K562 (cell line): Measurements from ENCODE around the gene ANKRD13D. TPM values are rescaled to one million over a fixed set of nuclear protein-coding genes. Genes with fewer than 3 reads are reported as not detected.
A peak's percentile ranks its signal among the peaks of the same experiment; 100 is the strongest.

Experiments used
- BCL6 ChIP-seq: fragments of 250-450 bp; sonication (Bioruptor Pico); IDR thresholded peaks from 2 replicates; pipeline ENCODE4 v1.4.0; 2020
- CBFA2T2 ChIP-seq: fragments of 450-650 bp; conservative IDR thresholded peaks from 2 replicates; pipeline ENCODE4 v1.6.1; 2017; ENCODE audit warnings: mild to moderate bottlenecking
- CCNT2 ChIP-seq: IDR thresholded peaks from 2 replicates; pipeline ENCODE4 v1.6.1; 2011; ENCODE audit warnings: borderline replicate concordance, low read depth, mild to moderate bottlenecking, moderate library complexity, mixed read lengths, low read length; ENCODE audit not compliant: insufficient read length; ENCODE audit errors: extremely low read depth
- ELF4 ChIP-seq: fragments of 450-650 bp; formaldehyde crosslinking; IDR thresholded peaks from 2 replicates; pipeline ENCODE4 v1.4.0; 2022; ENCODE audit warnings: missing genetic modification characterization
- ETS2 ChIP-seq: IDR thresholded peaks from 2 replicates; pipeline ENCODE4 v1.6.1; 2016; ENCODE audit warnings: borderline replicate concordance, missing genetic modification characterization, mild to moderate bottlenecking, moderate library complexity, missing compliant biosample characterization; ENCODE audit not compliant: poor library complexity, severe bottlenecking
- GATA2 ChIP-seq: sonication (generic); formaldehyde crosslinking; IDR thresholded peaks from 2 replicates; pipeline ENCODE4 v1.4.0; 2020; ENCODE audit warnings: mild to moderate bottlenecking, missing genetic modification reagents
- HINFP ChIP-seq: fragments of 450-650 bp; conservative IDR thresholded peaks from 2 replicates; pipeline ENCODE4 v1.6.1; 2016; ENCODE audit warnings: missing genetic modification characterization, low read depth, mild to moderate bottlenecking, control low read depth, missing compliant biosample characterization
- KHSRP ChIP-seq: fragments of 450-650 bp; IDR thresholded peaks from 2 replicates; pipeline ENCODE4 v1.6.1; 2017
- MYC ChIP-seq, 2 experiments: fragments of 250-450 bp in 1 of 2; sonication (Bioruptor Pico) in 1 of 2; IDR thresholded peaks; 2 replicates each; pipeline versions ENCODE4 v1.5.1 to v1.6.1; 2012 to 2021; ENCODE audit warnings: low read depth in 2 of 2, borderline replicate concordance in 1 of 2, improper control_type of control experiment in 1 of 2, low read length in 1 of 2, mild to moderate bottlenecking in 1 of 2, moderate library complexity in 1 of 2
- MYNN ChIP-seq, 2 experiments: sonication (generic); formaldehyde crosslinking in 1 of 2; IDR thresholded peaks; 2 replicates each; pipeline versions ENCODE4 v1.5.0 to v1.6.1; 2016 to 2020; ENCODE audit warnings: antibody characterized with exemption in 1 of 2, missing genetic modification reagents in 1 of 2
- PYGO2 ChIP-seq: fragments of 450-650 bp; IDR thresholded peaks from 2 replicates; pipeline ENCODE4 v1.6.1; 2016; ENCODE audit warnings: mild to moderate bottlenecking, missing genetic modification characterization, moderate library complexity, missing compliant biosample characterization
- RBM34 ChIP-seq: fragments of 200-400 bp; formaldehyde crosslinking; IDR thresholded peaks from 2 replicates; pipeline ENCODE4 v1.6.1; 2018; ENCODE audit warnings: low read length, borderline replicate concordance; ENCODE audit not compliant: insufficient read depth
- STAT5A ChIP-seq: IDR thresholded peaks from 2 replicates; pipeline ENCODE4 v1.6.1; 2012; ENCODE audit warnings: low read length, inconsistent platforms, borderline replicate concordance
- TBL1XR1 ChIP-seq, 2 experiments: IDR thresholded peaks; 2 replicates each; pipeline ENCODE4 v1.6.1; 2012; ENCODE audit warnings: improper control_type of control experiment in 2 of 2, low read length in 2 of 2, mild to moderate bottlenecking in 1 of 2
- ZNF518B ChIP-seq: fragments of 250-450 bp; sonication (Bioruptor Pico); IDR thresholded peaks from 2 replicates; pipeline ENCODE4 v1.5.0; 2021; ENCODE audit warnings: mild to moderate bottlenecking, moderate library complexity
- ZNF589 ChIP-seq: fragments of 200-800 bp; sonication (Bioruptor generic); IDR thresholded peaks from 2 replicates; pipeline ENCODE4 v1.6.1; 2016; ENCODE audit warnings: low read depth, missing genetic modification characterization, missing compliant biosample characterization
- polyA plus RNA-seq, 8 experiments: library from polyadenylated mRNA; depleted of rRNA in 4 of 8; stranded (reverse) in 5 of 8; unstranded in 3 of 8; fragments of >200 nt; fragmentation: Nextera tagmentation in 2 of 8; fragmentation: Illumina TruSeq in 1 of 8; extraction: Ambion mirVana in 2 of 8; extraction: Trizol in 1 of 8; gene quantifications; 2 replicates each; pipeline versions ENCODE4 v1.2.1 to v1.2.3, GENCODE V29; 2011 to 2014; ENCODE audit warnings: inconsistent platforms in 1 of 8, missing spikeins in 1 of 8
- total RNA-seq, 7 experiments: library from RNA; depleted of rRNA in 6 of 7; stranded (reverse); fragments of >200 nt in 6 of 7; fragmentation: Illumina TruSeq in 2 of 7; extraction: Trizol in 2 of 7; gene quantifications; 2 replicates each; pipeline versions ENCODE4 v1.2.1 to v1.2.3, GENCODE V29; 2011 to 2021; ENCODE audit warnings: low replicate concordance in 1 of 7
- TF ChIP-seq, protein P1 (sequence below), 2 experiments: fragments of 450-650 bp in 1 of 2; sonication (generic) in 1 of 2; formaldehyde crosslinking in 1 of 2; IDR thresholded peaks in 1 of 2; conservative IDR thresholded peaks in 1 of 2; 2 replicates each; pipeline versions ENCODE4 v1.6.1 to v1.8.1; 2016 to 2023; ENCODE audit warnings: mild to moderate bottlenecking in 2 of 2, moderate library complexity in 2 of 2, inconsistent platforms in 1 of 2, missing genetic modification reagents in 1 of 2
- TF ChIP-seq, protein P2 (sequence below): sonication (generic); formaldehyde crosslinking; IDR thresholded peaks from 2 replicates; pipeline ENCODE4 v1.8.0; 2023; ENCODE audit warnings: mild to moderate bottlenecking, missing genetic modification reagents

The ANKRD13D gene
- total and polyA plus RNA-seq, 9 of the 15 experiments (the other 6 are each of a cell fraction or from before 2014, with no cell fraction given) = 0.94 to 40.9 (median 22.4) TPM

DNA sequence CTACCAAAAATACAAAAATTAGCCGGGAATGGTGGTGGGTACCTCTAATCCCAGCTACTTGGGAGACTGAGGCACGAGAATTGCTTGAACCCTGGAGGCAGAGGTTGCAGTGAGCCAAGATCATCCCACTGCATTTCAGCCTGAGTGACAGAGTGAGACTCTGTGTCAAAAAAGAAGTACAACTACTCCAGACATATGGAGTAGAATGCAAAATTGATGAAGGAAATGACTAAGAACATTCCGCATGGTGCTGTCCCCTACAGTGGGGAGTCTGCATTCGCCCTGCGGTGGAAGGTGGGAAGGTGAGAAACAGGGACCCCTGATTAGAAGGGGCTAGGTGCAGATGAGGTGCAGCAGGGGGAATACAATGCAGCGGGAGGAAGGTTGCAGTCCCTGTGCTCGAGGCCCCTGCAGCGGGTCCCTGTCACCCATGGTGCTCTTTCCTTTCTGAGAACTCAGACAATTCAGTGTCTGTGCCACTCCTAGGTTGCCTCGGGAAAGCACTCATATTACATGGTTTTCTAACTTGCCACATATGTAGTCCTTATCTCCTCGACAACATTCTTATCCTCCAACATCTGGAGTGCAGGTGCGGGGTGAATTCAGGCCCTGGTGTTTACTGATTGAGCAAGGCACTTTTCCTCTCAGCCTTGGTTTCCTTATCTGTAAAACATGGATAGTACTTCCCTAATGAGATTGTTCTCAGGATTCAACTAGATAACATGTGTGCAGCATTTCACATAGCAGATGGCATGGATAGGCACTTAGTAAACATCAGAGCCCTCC lies 59.1 kb downstream of the ANKRD13D start (continued):
- TF ChIP-seq BCL6 (peak; percentile 81; the same call in 1 of the 2 replicates), GATA2 (CRISPR knock-in tag) (peak; percentile 86), MYC (IDR thresholded peaks at IDR 0.05; ENCODE audit: low read depth, low read length) (peak; percentile 71), MYC (CRISPR knock-in tag; IDR thresholded peaks at IDR 0.05; ENCODE audit: borderline replicate concordance, low read depth) (no peak), ELF4 (CRISPR knock-in tag) (0 out of 2 replicates have a peak, but pooled peaks have one; percentile 3), CBFA2T2 (peak; percentile 99), RBM34 (no peak), MYNN (IDR thresholded peaks at IDR 0.05) (peak; percentile 75; the same call in 1 of the 2 replicates), MYNN (CRISPR knock-in tag; IDR thresholded peaks at IDR 0.05) (no peak), ETS2 (tag) (no peak), STAT5A (peak; percentile 90), KHSRP (peak; percentile 70), CCNT2 (peak; percentile 95), TBL1XR1 (IDR thresholded peaks at IDR 0.05; ENCODE audit: low read length in 2 of 2) (peak; percentile 81 to 88; a peak in 3 of 4 replicates), PYGO2 (tag) (peak; percentile 78; the same call in 1 of the 2 replicates), ZNF518B (CRISPR knock-in tag) (no peak), HINFP (0 out of 2 replicates have a peak, but pooled peaks have one; percentile 20), ZNF589 (peak; percentile 95)
- TF ChIP-seq, protein P1, sequence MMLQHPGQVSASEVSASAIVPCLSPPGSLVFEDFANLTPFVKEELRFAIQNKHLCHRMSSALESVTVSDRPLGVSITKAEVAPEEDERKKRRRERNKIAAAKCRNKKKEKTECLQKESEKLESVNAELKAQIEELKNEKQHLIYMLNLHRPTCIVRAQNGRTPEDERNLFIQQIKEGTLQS (IDR thresholded peaks at IDR 0.05) = 0 out of 2 replicates have a peak, but pooled peaks have one; percentile 22
- TF ChIP-seq, protein P1 (CRISPR knock-in tag; conservative IDR thresholded peaks at IDR 0.05) = no peak
- TF ChIP-seq, protein P2, sequence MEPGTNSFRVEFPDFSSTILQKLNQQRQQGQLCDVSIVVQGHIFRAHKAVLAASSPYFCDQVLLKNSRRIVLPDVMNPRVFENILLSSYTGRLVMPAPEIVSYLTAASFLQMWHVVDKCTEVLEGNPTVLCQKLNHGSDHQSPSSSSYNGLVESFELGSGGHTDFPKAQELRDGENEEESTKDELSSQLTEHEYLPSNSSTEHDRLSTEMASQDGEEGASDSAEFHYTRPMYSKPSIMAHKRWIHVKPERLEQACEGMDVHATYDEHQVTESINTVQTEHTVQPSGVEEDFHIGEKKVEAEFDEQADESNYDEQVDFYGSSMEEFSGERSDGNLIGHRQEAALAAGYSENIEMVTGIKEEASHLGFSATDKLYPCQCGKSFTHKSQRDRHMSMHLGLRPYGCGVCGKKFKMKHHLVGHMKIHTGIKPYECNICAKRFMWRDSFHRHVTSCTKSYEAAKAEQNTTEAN (CRISPR knock-in tag) = no peak
